GM23338 (cell line): ENCODE data around the gene SYNPO.

ENCODE experiments used
- EZH2 ChIP-seq: fragments of 200-600 bp; sonication (generic); IDR thresholded peaks from one replicate; pipeline ENCODE4 v1.8.0; 2017; ENCODE audit warnings: antibody characterized with exemption, mild to moderate bottlenecking, low read depth; ENCODE audit not compliant: unreplicated experiment
- EZH2phosphoT487 ChIP-seq: fragments of 200-600 bp; sonication (generic); IDR thresholded peaks from one replicate; pipeline ENCODE4 v1.8.1; 2018; ENCODE audit warnings: antibody characterized with exemption; ENCODE audit not compliant: unreplicated experiment
- JUNB ChIP-seq: IDR thresholded peaks from one replicate; pipeline ENCODE4 v1.6.1; 2016; ENCODE audit warnings: antibody characterized with exemption; ENCODE audit not compliant: unreplicated experiment
- POLR2AphosphoS5 ChIP-seq: IDR thresholded peaks from 2 replicates; pipeline ENCODE4 v1.6.1; 2016; ENCODE audit warnings: antibody characterized with exemption, low read depth
- STAT1 ChIP-seq: IDR thresholded peaks from one replicate; pipeline ENCODE4 v1.6.1; 2016; ENCODE audit warnings: antibody characterized with exemption; ENCODE audit not compliant: unreplicated experiment
- TF ChIP-seq, protein P1 (sequence below), 2 experiments: fragments of 200-600 bp in 1 of 2; sonication (generic) in 1 of 2; conservative IDR thresholded peaks; 2 replicates each; pipeline versions ENCODE4 v1.5.1 to v1.6.1; 2016 to 2017; ENCODE audit warnings: antibody characterized with exemption in 2 of 2, low read depth in 2 of 2, mild to moderate bottlenecking in 2 of 2, moderate library complexity in 1 of 2
- TF ChIP-seq, protein P2 (sequence below): IDR thresholded peaks from one replicate; pipeline ENCODE4 v1.6.1; 2018; ENCODE audit warnings: antibody characterized with exemption; ENCODE audit not compliant: unreplicated experiment

DNA sequence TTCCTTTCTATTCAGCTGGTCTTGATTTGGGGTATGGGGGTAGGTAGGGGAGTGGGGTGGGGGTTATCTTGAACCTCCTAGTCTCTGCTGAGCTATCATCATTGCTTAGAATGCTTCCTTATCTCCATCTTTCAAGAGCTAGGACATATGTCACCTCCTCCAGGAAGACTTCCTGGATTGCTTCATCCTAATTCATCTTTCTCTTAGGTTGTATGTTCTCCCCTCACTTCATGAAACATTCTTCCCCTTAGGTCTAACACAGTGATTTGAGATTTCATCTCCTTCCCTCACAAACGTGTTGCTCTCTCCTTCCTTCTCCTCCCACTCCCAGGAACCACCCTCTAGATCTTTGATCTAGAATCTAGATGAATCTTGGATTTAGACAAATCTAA is 2.4 kb upstream of the SYNPO start:
- TF ChIP-seq, protein P1, sequence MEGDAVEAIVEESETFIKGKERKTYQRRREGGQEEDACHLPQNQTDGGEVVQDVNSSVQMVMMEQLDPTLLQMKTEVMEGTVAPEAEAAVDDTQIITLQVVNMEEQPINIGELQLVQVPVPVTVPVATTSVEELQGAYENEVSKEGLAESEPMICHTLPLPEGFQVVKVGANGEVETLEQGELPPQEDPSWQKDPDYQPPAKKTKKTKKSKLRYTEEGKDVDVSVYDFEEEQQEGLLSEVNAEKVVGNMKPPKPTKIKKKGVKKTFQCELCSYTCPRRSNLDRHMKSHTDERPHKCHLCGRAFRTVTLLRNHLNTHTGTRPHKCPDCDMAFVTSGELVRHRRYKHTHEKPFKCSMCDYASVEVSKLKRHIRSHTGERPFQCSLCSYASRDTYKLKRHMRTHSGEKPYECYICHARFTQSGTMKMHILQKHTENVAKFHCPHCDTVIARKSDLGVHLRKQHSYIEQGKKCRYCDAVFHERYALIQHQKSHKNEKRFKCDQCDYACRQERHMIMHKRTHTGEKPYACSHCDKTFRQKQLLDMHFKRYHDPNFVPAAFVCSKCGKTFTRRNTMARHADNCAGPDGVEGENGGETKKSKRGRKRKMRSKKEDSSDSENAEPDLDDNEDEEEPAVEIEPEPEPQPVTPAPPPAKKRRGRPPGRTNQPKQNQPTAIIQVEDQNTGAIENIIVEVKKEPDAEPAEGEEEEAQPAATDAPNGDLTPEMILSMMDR (conservative IDR thresholded peaks at IDR 0.05; ENCODE audit: low read depth in 2 of 2) = no peak
- TF ChIP-seq STAT1 = no peak
- no peak for TF ChIP-seq EZH2
- TF ChIP-seq, protein P2, sequence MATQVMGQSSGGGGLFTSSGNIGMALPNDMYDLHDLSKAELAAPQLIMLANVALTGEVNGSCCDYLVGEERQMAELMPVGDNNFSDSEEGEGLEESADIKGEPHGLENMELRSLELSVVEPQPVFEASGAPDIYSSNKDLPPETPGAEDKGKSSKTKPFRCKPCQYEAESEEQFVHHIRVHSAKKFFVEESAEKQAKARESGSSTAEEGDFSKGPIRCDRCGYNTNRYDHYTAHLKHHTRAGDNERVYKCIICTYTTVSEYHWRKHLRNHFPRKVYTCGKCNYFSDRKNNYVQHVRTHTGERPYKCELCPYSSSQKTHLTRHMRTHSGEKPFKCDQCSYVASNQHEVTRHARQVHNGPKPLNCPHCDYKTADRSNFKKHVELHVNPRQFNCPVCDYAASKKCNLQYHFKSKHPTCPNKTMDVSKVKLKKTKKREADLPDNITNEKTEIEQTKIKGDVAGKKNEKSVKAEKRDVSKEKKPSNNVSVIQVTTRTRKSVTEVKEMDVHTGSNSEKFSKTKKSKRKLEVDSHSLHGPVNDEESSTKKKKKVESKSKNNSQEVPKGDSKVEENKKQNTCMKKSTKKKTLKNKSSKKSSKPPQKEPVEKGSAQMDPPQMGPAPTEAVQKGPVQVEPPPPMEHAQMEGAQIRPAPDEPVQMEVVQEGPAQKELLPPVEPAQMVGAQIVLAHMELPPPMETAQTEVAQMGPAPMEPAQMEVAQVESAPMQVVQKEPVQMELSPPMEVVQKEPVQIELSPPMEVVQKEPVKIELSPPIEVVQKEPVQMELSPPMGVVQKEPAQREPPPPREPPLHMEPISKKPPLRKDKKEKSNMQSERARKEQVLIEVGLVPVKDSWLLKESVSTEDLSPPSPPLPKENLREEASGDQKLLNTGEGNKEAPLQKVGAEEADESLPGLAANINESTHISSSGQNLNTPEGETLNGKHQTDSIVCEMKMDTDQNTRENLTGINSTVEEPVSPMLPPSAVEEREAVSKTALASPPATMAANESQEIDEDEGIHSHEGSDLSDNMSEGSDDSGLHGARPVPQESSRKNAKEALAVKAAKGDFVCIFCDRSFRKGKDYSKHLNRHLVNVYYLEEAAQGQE = no peak
- TF ChIP-seq EZH2phosphoT487 = no peak
- no peak for TF ChIP-seq JUNB
- no peak for TF ChIP-seq POLR2AphosphoS5
